A549 (cell line): Measurements from ENCODE around the gene INO80C. TPM values are rescaled to one million over a fixed set of nuclear protein-coding genes. Genes with fewer than 3 reads are reported as not detected.

Experiments used
- ATAC-seq, 2 experiments: fragments of 200-7000 bp in 1 of 2; fragments of >200 bp in 1 of 2; cut with Nextera tagmentation in 1 of 2; cut with Tn5 transposase in 1 of 2; 3 replicates each; pipeline versions ENCODE4 v1.8.0 to v1.9.1; 2018 to 2020; ENCODE audit warnings: mild to moderate bottlenecking in 1 of 2, moderate library complexity in 1 of 2
- CTCF ChIA-PET: fragments of 300-600 bp; sonication (Branson Sonifier 250); formaldehyde crosslinking; extraction: SDS; loops from one replicate; lab custom pipeline; 2021; ENCODE audit warnings: antibody characterized with exemption, inconsistent platforms; lab: Yijun Ruan, JAX
- POLR2A ChIA-PET: fragments of 350-600 bp; formaldehyde crosslinking; extraction: SDS; loops from one replicate; lab custom pipeline; 2021; ENCODE audit warnings: antibody characterized with exemption, inconsistent platforms; lab: Yijun Ruan, JAX
- DNase-seq, 2 experiments: peaks; one replicate each; pipeline versions ENCODE4 v3.0.0 to v3.0.0-alpha.2; 2011 to 2016; ENCODE audit warnings: low read depth in 1 of 2, low spot score in 1 of 2
- FAIRE-seq: peaks from 2 replicates; lab custom pipeline; 2011; peaks lifted over from hg19 to GRCh38; lab: Jason Lieb, UNC
- H3K27ac ChIP-seq, 2 experiments: fragments of >200 bp; sonication (Bioruptor Twin); formaldehyde crosslinking; 3 replicates each; pipeline ENCODE4 v1.5.1; 2016 to 2017
- H3K4me1 ChIP-seq: fragments of >200 bp; sonication (Bioruptor Twin); formaldehyde crosslinking; 3 replicates; pipeline ENCODE4 v1.6.1; 2016
- H3K4me2 ChIP-seq: fragments of >200 bp; sonication (Bioruptor Twin); formaldehyde crosslinking; 3 replicates; pipeline ENCODE4 v1.6.1; 2016
- H3K4me3 ChIP-seq: fragments of >200 bp; sonication (Bioruptor Twin); formaldehyde crosslinking; 3 replicates; pipeline ENCODE4 v1.5.1; 2016
- H3K9me3 ChIP-seq: fragments of >200 bp; sonication (Bioruptor Twin); formaldehyde crosslinking; 3 replicates; pipeline ENCODE4 v1.6.1; 2016
- BCL3 ChIP-seq: fragments of >200 bp; sonication (Bioruptor Twin); formaldehyde crosslinking; IDR thresholded peaks from 3 replicates; pipeline ENCODE4 v1.6.1; 2016
- BHLHE40 ChIP-seq: IDR thresholded peaks from 2 replicates; pipeline ENCODE4 v1.6.1; 2012; ENCODE audit warnings: low read depth, low read length, inconsistent platforms
- CBX2 ChIP-seq: fragments of 200-600 bp; sonication (generic); IDR thresholded peaks from 2 replicates; pipeline ENCODE4 v1.6.1; 2016; ENCODE audit warnings: low read depth, mild to moderate bottlenecking, borderline replicate concordance
- CBX8 ChIP-seq: fragments of 200-600 bp; sonication (generic); IDR thresholded peaks from 2 replicates; pipeline ENCODE4 v1.6.1; 2016
- CHD2 ChIP-seq: fragments of 150-350 bp; IDR thresholded peaks from 2 replicates; pipeline ENCODE4 v1.6.1; 2014; ENCODE audit warnings: low read length; ENCODE audit not compliant: partially characterized antibody
- EP300 ChIP-seq, 2 experiments: fragments of >200 bp; sonication (Bioruptor Twin); formaldehyde crosslinking; IDR thresholded peaks; 2 replicates in 1 of 2; 3 replicates in 1 of 2; pipeline ENCODE4 v1.6.1; 2016 to 2017
- ESRRA ChIP-seq: fragments of 150-350 bp; IDR thresholded peaks from 2 replicates; pipeline ENCODE4 v1.6.1; 2014; ENCODE audit warnings: mild to moderate bottlenecking, low read length, borderline replicate concordance
- JUN ChIP-seq, 2 experiments: fragments of >200 bp; sonication (Bioruptor Twin); formaldehyde crosslinking; IDR thresholded peaks; 2 replicates in 1 of 2; 3 replicates in 1 of 2; pipeline ENCODE4 v1.6.1; 2016 to 2017
- JUNB ChIP-seq: fragments of >200 bp; sonication (Bioruptor Twin); formaldehyde crosslinking; IDR thresholded peaks from 2 replicates; pipeline ENCODE4 v1.6.1; 2016
- MAFK ChIP-seq: fragments of 450-650 bp; IDR thresholded peaks from 2 replicates; pipeline ENCODE4 v1.6.1; 2014; ENCODE audit not compliant: partially characterized antibody
- MAZ ChIP-seq: fragments of 150-350 bp; IDR thresholded peaks from 2 replicates; pipeline ENCODE4 v1.6.1; 2014; ENCODE audit warnings: antibody characterized with exemption, low read depth, low read length, borderline replicate concordance
- MYC ChIP-seq: IDR thresholded peaks from 2 replicates; pipeline ENCODE4 v1.6.1; 2012; ENCODE audit warnings: mild to moderate bottlenecking, inconsistent platforms, low read length, improper control_type of control experiment, borderline replicate concordance
- NFE2L2 ChIP-seq: fragments of 150-350 bp; conservative IDR thresholded peaks from 2 replicates; pipeline ENCODE4 v1.6.1; 2014; ENCODE audit warnings: low read length
- NR3C1 ChIP-seq: fragments of >200 bp; sonication (Bioruptor Twin); formaldehyde crosslinking; IDR thresholded peaks from 3 replicates; pipeline ENCODE4 v1.6.1; 2017
- RNF2 ChIP-seq: fragments of 200-600 bp; sonication (generic); IDR thresholded peaks from 2 replicates; pipeline ENCODE4 v1.6.1; 2016; ENCODE audit warnings: low read depth, mild to moderate bottlenecking, antibody characterized with exemption, moderate library complexity, borderline replicate concordance
- SMC3 ChIP-seq: fragments of >200 bp; sonication (Bioruptor Twin); formaldehyde crosslinking; IDR thresholded peaks from 3 replicates; pipeline ENCODE4 v1.6.1; 2018; ENCODE audit warnings: inconsistent platforms
- TFCP2L1 ChIP-seq: fragments of 250-450 bp; sonication (Bioruptor Pico); IDR thresholded peaks from 2 replicates; pipeline ENCODE4 v1.5.0; 2021; ENCODE audit warnings: mild to moderate bottlenecking
- TP53 ChIP-seq: fragments of 250-450 bp; sonication (Bioruptor Pico); IDR thresholded peaks from 2 replicates; pipeline ENCODE4 v1.5.0; 2021; ENCODE audit warnings: mild to moderate bottlenecking, moderate library complexity
- ZC3H11A ChIP-seq: fragments of 450-650 bp; IDR thresholded peaks from 2 replicates; pipeline ENCODE4 v1.6.1; 2014; ENCODE audit warnings: antibody characterized with exemption, mild to moderate bottlenecking
- ZFP36 ChIP-seq: fragments of 450-650 bp; IDR thresholded peaks from 2 replicates; pipeline ENCODE4 v1.6.1; 2014; ENCODE audit warnings: borderline replicate concordance; ENCODE audit not compliant: partially characterized antibody
- ZSCAN20 ChIP-seq: fragments of 250-450 bp; sonication (Bioruptor Pico); IDR thresholded peaks from 2 replicates; pipeline ENCODE4 v1.8.0; 2022; ENCODE audit warnings: mild to moderate bottlenecking, moderate library complexity
- WGBS: methylation state at CpG from one replicate; pipeline ENCODE4 v1.1.6; 2017; ENCODE audit errors: missing lambda C conversion rate; 5-methylcytosine and 5-hydroxymethylcytosine counted together
- polyA plus RNA-seq, 4 experiments: library from polyadenylated mRNA; depleted of rRNA in 3 of 4; stranded (reverse); fragments of >200 nt; fragmentation: RNase III in 1 of 4; extraction: RNeasy Plus Mini Kit Qiagen cat#74134 plus additional on column Dnase treatment in 1 of 4; gene quantifications; 2 replicates in 3 of 4; 3 replicates in 1 of 4; pipeline ENCODE4 v1.2.3, GENCODE V29; 2011 to 2017
- TF ChIP-seq, protein P1 (sequence below): fragments of 200-600 bp; sonication (generic); IDR thresholded peaks from 2 replicates; pipeline ENCODE4 v1.6.1; 2016; ENCODE audit warnings: antibody characterized with exemption, mild to moderate bottlenecking, moderate library complexity
- TF ChIP-seq, protein P2 (sequence below): fragments of 250-450 bp; sonication (Bioruptor Pico); IDR thresholded peaks from 2 replicates; pipeline ENCODE4 v1.5.0; 2021; ENCODE audit warnings: mild to moderate bottlenecking, moderate library complexity, borderline replicate concordance
- TF ChIP-seq, protein P3 (sequence below): fragments of 250-450 bp; sonication (Bioruptor Pico); IDR thresholded peaks from 2 replicates; pipeline ENCODE4 v1.5.0; 2020; ENCODE audit warnings: low read depth, mild to moderate bottlenecking, moderate library complexity

Gene INO80C
- polyA plus RNA-seq, 2 of the 4 experiments (the other 2 are of a cell fraction) = 22.1 to 33.3 TPM

DNA sequence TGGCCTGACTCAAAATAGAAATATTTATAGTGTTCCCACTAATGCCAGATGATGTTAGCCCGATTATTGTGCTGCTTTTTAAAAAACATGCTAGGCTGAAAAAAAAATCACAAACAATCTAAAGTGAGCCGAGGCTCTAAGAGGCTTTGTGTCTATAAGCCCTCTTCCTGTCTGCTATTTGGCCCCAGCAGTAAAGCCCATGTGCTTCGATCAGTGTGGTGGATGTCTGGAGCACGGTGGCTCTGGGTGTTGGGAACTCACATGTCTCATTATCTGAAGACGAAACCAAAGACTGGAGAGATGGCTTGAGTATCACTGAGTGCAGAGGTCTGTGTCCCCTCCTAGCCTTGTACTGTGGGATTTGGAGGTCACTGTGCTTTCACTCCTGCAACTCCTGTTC is 55.1 kb downstream of the INO80C start:
- no peaks in the 10 kb centered on the region for H3K9me3 ChIP-seq
- no peak overlapping the region for H3K4me3 ChIP-seq
- peak overlapping the region in 1 of 2 experiments; percentile 67; a peak in 3 of 6 replicates for H3K27ac ChIP-seq
- POLR2A ChIA-PET = no interaction called here
- no peak for ATAC-seq
- WGBS = 72% methylated on average over 5 of the region's 5 CpGs
- TF ChIP-seq BCL3 (no peak), ESRRA (no peak), BHLHE40 (no peak), MAFK (no peak), NR3C1 (no peak), EP300 (IDR thresholded peaks at IDR 0.05) (no peak), JUN (IDR thresholded peaks at IDR 0.05) (no peak), ZC3H11A (no peak), MYC (no peak), MAZ (no peak), SMC3 (no peak), ZSCAN20 (no peak), TP53 (CRISPR knock-in tag) (no peak), CHD2 (no peak)
- TF ChIP-seq, protein P1, sequence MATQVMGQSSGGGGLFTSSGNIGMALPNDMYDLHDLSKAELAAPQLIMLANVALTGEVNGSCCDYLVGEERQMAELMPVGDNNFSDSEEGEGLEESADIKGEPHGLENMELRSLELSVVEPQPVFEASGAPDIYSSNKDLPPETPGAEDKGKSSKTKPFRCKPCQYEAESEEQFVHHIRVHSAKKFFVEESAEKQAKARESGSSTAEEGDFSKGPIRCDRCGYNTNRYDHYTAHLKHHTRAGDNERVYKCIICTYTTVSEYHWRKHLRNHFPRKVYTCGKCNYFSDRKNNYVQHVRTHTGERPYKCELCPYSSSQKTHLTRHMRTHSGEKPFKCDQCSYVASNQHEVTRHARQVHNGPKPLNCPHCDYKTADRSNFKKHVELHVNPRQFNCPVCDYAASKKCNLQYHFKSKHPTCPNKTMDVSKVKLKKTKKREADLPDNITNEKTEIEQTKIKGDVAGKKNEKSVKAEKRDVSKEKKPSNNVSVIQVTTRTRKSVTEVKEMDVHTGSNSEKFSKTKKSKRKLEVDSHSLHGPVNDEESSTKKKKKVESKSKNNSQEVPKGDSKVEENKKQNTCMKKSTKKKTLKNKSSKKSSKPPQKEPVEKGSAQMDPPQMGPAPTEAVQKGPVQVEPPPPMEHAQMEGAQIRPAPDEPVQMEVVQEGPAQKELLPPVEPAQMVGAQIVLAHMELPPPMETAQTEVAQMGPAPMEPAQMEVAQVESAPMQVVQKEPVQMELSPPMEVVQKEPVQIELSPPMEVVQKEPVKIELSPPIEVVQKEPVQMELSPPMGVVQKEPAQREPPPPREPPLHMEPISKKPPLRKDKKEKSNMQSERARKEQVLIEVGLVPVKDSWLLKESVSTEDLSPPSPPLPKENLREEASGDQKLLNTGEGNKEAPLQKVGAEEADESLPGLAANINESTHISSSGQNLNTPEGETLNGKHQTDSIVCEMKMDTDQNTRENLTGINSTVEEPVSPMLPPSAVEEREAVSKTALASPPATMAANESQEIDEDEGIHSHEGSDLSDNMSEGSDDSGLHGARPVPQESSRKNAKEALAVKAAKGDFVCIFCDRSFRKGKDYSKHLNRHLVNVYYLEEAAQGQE = no peak
- TF ChIP-seq, protein P2, sequence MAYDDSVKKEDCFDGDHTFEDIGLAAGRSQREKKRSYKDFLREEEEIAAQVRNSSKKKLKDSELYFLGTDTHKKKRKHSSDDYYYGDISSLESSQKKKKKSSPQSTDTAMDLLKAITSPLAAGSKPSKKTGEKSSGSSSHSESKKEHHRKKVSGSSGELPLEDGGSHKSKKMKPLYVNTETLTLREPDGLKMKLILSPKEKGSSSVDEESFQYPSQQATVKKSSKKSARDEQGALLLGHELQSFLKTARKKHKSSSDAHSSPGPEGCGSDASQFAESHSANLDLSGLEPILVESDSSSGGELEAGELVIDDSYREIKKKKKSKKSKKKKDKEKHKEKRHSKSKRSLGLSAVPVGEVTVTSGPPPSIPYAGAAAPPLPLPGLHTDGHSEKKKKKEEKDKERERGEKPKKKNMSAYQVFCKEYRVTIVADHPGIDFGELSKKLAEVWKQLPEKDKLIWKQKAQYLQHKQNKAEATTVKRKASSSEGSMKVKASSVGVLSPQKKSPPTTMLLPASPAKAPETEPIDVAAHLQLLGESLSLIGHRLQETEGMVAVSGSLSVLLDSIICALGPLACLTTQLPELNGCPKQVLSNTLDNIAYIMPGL (CRISPR knock-in tag) = no peak
- TF ChIP-seq, all 56 proteins: peak for 0
- CTCF ChIA-PET = no interaction called here
- FAIRE-seq (no peak), DNase-seq (no peak)
- Histone ChIP-seq H3K4me2 (no peak overlapping the region), H3K4me1 (peaks cover 10% of the 10 kb centered on the region; the same call in 1 of the 3 replicates)

- 85% methylated on average over 9 of the region's 9 CpGs for WGBS
- Histone ChIP-seq H3K4me2 (no peak overlapping the region), H3K9me3 (no peaks in the 10 kb centered on the region), H3K4me3 (no peak overlapping the region), H3K4me1 (peaks cover 17% of the 10 kb centered on the region), H3K27ac (peak overlapping the region; percentile 30 to 67; a peak in 3 of 6 replicates)
- CTCF ChIA-PET = no interaction called here
- FAIRE-seq (no peak), DNase-seq (no peak), ATAC-seq (no peak)
- TF ChIP-seq RNF2 (no peak), ZFP36 (no peak), EP300 (IDR thresholded peaks at IDR 0.05) (no peak), NFE2L2 (no peak), JUNB (no peak), CBX2 (no peak), CBX8 (no peak), TFCP2L1 (CRISPR knock-in tag) (no peak)
- TF ChIP-seq, protein P3, sequence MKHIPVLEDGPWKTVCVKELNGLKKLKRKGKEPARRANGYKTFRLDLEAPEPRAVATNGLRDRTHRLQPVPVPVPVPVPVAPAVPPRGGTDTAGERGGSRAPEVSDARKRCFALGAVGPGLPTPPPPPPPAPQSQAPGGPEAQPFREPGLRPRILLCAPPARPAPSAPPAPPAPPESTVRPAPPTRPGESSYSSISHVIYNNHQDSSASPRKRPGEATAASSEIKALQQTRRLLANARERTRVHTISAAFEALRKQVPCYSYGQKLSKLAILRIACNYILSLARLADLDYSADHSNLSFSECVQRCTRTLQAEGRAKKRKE (CRISPR knock-in tag) = no peak
- TF ChIP-seq, protein P1 = no peak
- POLR2A ChIA-PET = interaction anchor here (1.1 kb wide), 1 partner anchor 56 kb away, joined by 3 read pairs; the partner anchor contains the start of gene INO80C
Measured at GRCh38 chr18:35441857-35442595, 55.7 kb downstream of the INO80C start.
